Measurements from ENCODE around the gene NDUFA12.

DNA sequence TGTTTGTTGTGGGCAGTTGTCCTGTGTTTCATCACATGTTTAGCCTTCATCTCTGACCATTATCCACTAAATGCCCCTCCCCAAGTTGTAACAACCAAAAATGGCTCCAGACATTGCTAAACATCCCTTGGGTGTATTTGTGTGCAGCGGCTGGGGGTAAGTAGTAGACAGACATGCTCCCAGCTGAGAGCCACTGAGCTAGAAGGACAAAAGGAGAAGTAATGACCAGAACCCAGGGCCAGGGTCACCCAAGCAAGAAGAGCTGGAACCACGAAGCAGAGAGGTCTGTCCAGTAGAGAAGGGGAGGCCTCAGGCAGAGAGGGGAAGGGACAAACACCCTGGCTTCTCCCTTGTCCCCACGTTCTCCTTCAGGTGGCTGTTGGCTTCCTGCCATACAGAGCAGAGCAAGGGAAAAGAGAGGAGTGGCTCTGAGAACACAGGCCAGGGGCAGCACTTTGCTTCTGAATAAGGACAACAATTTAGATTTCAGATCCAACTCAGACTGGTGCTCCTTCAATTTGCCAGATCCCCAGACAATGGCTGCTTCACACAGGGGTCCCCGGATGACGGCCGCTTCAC lies 55.2 kb downstream of the NDUFA12 start:
- TF ChIP-seq, protein P1, sequence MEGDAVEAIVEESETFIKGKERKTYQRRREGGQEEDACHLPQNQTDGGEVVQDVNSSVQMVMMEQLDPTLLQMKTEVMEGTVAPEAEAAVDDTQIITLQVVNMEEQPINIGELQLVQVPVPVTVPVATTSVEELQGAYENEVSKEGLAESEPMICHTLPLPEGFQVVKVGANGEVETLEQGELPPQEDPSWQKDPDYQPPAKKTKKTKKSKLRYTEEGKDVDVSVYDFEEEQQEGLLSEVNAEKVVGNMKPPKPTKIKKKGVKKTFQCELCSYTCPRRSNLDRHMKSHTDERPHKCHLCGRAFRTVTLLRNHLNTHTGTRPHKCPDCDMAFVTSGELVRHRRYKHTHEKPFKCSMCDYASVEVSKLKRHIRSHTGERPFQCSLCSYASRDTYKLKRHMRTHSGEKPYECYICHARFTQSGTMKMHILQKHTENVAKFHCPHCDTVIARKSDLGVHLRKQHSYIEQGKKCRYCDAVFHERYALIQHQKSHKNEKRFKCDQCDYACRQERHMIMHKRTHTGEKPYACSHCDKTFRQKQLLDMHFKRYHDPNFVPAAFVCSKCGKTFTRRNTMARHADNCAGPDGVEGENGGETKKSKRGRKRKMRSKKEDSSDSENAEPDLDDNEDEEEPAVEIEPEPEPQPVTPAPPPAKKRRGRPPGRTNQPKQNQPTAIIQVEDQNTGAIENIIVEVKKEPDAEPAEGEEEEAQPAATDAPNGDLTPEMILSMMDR (IDR thresholded peaks at IDR 0.05; ENCODE audit: insufficient read depth, low read length), result no peak
- TF ChIP-seq, protein P2, sequence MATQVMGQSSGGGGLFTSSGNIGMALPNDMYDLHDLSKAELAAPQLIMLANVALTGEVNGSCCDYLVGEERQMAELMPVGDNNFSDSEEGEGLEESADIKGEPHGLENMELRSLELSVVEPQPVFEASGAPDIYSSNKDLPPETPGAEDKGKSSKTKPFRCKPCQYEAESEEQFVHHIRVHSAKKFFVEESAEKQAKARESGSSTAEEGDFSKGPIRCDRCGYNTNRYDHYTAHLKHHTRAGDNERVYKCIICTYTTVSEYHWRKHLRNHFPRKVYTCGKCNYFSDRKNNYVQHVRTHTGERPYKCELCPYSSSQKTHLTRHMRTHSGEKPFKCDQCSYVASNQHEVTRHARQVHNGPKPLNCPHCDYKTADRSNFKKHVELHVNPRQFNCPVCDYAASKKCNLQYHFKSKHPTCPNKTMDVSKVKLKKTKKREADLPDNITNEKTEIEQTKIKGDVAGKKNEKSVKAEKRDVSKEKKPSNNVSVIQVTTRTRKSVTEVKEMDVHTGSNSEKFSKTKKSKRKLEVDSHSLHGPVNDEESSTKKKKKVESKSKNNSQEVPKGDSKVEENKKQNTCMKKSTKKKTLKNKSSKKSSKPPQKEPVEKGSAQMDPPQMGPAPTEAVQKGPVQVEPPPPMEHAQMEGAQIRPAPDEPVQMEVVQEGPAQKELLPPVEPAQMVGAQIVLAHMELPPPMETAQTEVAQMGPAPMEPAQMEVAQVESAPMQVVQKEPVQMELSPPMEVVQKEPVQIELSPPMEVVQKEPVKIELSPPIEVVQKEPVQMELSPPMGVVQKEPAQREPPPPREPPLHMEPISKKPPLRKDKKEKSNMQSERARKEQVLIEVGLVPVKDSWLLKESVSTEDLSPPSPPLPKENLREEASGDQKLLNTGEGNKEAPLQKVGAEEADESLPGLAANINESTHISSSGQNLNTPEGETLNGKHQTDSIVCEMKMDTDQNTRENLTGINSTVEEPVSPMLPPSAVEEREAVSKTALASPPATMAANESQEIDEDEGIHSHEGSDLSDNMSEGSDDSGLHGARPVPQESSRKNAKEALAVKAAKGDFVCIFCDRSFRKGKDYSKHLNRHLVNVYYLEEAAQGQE (IDR thresholded peaks at IDR 0.05; ENCODE audit: insufficient replicate concordance, low read depth), result no peak
- TF ChIP-seq POLR2AphosphoS5 (IDR thresholded peaks at IDR 0.05; ENCODE audit: low read depth), result no peak
